Thyroid gland (tissue), 4 donors: Measurements from ENCODE around the gene DOLPP1.

Source experiments
- POLR2A ChIP-seq, 2 donors: fragments of 450-650 bp; IDR thresholded peaks; one replicate each; pipeline ENCODE4 v1.6.1; 2017; ENCODE audit warnings: antibody characterized with exemption in 2 of 2, mild to moderate bottlenecking in 2 of 2, moderate library complexity in 1 of 2
- TF ChIP-seq, protein P1 (sequence below), 6 experiments: fragments of 200-600 bp in 3 of 6; fragments of 450-650 bp in 3 of 6; sonication (generic) in 3 of 6; IDR thresholded peaks; one replicate each; pipeline ENCODE4 v1.5.1; 2016 to 2019; ENCODE audit warnings: antibody characterized with exemption in 6 of 6, mild to moderate bottlenecking in 2 of 6, inconsistent platforms in 1 of 6, moderate library complexity in 1 of 6

GRCh38 chr9:129125478-129125877 is 44.6 kb downstream of the DOLPP1 start:
- TF ChIP-seq POLR2A (IDR thresholded peaks at IDR 0.05) = no peak
- TF ChIP-seq, protein P1, sequence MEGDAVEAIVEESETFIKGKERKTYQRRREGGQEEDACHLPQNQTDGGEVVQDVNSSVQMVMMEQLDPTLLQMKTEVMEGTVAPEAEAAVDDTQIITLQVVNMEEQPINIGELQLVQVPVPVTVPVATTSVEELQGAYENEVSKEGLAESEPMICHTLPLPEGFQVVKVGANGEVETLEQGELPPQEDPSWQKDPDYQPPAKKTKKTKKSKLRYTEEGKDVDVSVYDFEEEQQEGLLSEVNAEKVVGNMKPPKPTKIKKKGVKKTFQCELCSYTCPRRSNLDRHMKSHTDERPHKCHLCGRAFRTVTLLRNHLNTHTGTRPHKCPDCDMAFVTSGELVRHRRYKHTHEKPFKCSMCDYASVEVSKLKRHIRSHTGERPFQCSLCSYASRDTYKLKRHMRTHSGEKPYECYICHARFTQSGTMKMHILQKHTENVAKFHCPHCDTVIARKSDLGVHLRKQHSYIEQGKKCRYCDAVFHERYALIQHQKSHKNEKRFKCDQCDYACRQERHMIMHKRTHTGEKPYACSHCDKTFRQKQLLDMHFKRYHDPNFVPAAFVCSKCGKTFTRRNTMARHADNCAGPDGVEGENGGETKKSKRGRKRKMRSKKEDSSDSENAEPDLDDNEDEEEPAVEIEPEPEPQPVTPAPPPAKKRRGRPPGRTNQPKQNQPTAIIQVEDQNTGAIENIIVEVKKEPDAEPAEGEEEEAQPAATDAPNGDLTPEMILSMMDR (IDR thresholded peaks at IDR 0.05) = no peak
